Measurements from ENCODE around the gene CD2BP2.
"Not testable (repeated sequence)": the region's sequence is repeated elsewhere in the genome, so short reads cannot be mapped to it uniquely, and the experiment has no call there.

The CD2BP2 gene

GRCh38 chr16:30355144-30355953 is at the start of gene CD2BP2:
Gene CD2BP2 (minus strand): TSS chr16:30355308. CDS start chr16:30354681, 627 bp downstream.
- peak; percentile 99 to 100 (median 100) for DNase-seq

GRCh38 chr16:30401768-30402425 is 46.8 kb upstream of the CD2BP2 start:
- DNase-seq: no peak

- DNase-seq: no peak
Observed at GRCh38 chr16:30399435-30400186, 44.5 kb upstream of the CD2BP2 start.

GRCh38 chr16:30398661-30399434 is 43.7 kb upstream of the CD2BP2 start:
- DNase-seq: no peak

- DNase-seq: no peak
Observed at GRCh38 chr16:30397776-30398660, 42.9 kb upstream of the CD2BP2 start.

GRCh38 chr16:30397056-30397455 is 41.9 kb upstream of the CD2BP2 start:
- DNase-seq: no peak

GRCh38 chr16:30396627-30397026 is 41.5 kb upstream of the CD2BP2 start:
- DNase-seq: not testable (repeated sequence)

GRCh38 chr16:30395992-30396585 is 41.0 kb upstream of the CD2BP2 start:
- no peak for DNase-seq

- peak; percentile 66 to 87 (median 77) for DNase-seq
Observed at GRCh38 chr16:30395155-30395991, 40.3 kb upstream of the CD2BP2 start, which contains the start of gene ZNF48. Gene ZNF48 (plus strand): TSS chr16:30395420. CDS start chr16:30395795, 375 bp downstream.

GRCh38 chr16:30394592-30395154 is 39.6 kb upstream of the CD2BP2 start:
- no peak for DNase-seq

GRCh38 chr16:30383521-30383920 is 28.4 kb upstream of the CD2BP2 start:
- DNase-seq: no peak

- DNase-seq: no peak
Observed at GRCh38 chr16:30382111-30382881, 27.2 kb upstream of the CD2BP2 start, which contains the start of gene SEPTIN1. Gene SEPTIN1 (minus strand): TSS chr16:30382561. CDS start chr16:30382542, 19 bp downstream.

- DNase-seq: no peak
Observed at GRCh38 chr16:30381291-30382041, 26.4 kb upstream of the CD2BP2 start.

- DNase-seq: no peak
Observed at GRCh38 chr16:30380803-30381208, 25.7 kb upstream of the CD2BP2 start.

GRCh38 chr16:30380072-30380802 is 25.1 kb upstream of the CD2BP2 start:
- DNase-seq: no peak

- DNase-seq: no peak
Observed at GRCh38 chr16:30379158-30379783, 24.2 kb upstream of the CD2BP2 start.

All from suppressor macrophage treated with lipopolysaccharide for 1 hour (primary cell).